GM19438 (cell line): ENCODE results near the gene SH3PXD2A.
"Not testable (repeated sequence)": the region's sequence is repeated elsewhere in the genome, so short reads cannot be mapped to it uniquely, and the experiment has no call there.

Experiments
- ATAC-seq: cut with Tn5 transposase; IDR thresholded peaks from one replicate; pipeline ENCODE4 v1.9.1; 2021; ENCODE audit warnings: low read depth; ENCODE audit not compliant: unreplicated experiment

Gene SH3PXD2A

GRCh38 chr10:103677486-103678177, 177.7 kb downstream of the SH3PXD2A start:
- ATAC-seq: no peak

GRCh38 chr10:103676851-103677417, 178.4 kb downstream of the SH3PXD2A start:
- no peak for ATAC-seq

GRCh38 chr10:103676058-103676785, 179.2 kb downstream of the SH3PXD2A start:
- ATAC-seq: no peak

DNA sequence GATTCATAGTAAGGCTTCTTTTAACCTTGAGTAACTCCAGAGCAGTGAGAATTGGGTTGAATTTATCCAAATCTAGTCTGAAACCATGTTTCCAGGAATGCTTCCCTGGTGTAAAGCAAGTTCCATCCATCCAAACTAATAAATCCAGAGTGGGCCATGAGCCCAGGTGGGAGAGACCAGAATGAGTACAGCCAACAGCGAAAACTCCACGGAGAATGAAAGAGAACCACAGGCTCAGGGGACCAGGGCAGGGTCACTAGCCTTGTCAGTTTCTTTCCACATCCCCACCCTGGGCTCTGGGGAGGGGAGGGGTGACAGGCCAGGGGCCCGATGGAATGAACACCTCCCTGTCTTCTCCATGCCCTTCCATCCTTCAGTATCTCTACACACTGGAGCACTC, 181.8 kb downstream of the SH3PXD2A start:
- ATAC-seq: no peak

DNA sequence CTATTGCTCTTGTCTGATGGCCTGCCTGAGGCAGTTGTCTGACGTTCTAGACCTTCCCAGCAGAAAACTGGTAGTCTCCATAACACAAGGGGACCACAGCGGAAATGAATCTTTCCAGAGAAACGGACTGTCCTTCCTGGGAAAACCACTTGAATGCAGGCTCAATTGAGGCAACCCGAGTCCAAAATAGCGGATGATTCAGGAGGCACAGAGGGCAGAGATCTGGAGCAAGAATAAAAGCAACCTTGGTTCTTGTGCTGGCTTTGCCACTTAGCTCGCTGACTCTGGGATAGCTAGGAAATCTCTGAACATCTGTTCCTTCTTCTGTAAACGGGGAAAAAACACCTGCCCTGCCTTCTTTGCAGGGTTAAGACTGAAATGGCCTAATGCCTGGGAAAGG, 183.0 kb downstream of the SH3PXD2A start:
- ATAC-seq: no peak

- no peak for ATAC-seq
Observed at GRCh38 chr10:103671126-103671895, 184.1 kb downstream of the SH3PXD2A start.

DNA sequence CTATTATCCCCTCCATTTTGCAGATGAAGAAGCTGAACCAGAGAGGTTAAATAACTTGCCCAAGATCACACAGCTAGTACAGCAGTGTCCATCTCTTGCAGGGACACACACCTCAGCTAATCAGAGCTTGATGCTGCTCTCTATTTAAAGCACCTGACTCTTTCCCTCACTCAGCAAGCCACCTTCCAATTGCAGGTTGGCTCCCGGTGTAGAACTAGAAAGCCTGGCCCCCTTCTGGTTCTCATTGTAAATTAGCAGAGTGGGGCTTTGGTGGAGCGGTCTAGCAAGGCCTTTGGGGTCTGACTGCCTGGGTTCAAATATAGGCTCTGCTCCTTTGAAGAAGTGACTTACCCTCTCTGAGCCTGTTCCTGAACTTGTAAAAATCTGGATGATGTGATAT, 185.4 kb downstream of the SH3PXD2A start:
- ATAC-seq: no peak

GRCh38 chr10:103669243-103669929, 186.0 kb downstream of the SH3PXD2A start:
- no peak for ATAC-seq

DNA sequence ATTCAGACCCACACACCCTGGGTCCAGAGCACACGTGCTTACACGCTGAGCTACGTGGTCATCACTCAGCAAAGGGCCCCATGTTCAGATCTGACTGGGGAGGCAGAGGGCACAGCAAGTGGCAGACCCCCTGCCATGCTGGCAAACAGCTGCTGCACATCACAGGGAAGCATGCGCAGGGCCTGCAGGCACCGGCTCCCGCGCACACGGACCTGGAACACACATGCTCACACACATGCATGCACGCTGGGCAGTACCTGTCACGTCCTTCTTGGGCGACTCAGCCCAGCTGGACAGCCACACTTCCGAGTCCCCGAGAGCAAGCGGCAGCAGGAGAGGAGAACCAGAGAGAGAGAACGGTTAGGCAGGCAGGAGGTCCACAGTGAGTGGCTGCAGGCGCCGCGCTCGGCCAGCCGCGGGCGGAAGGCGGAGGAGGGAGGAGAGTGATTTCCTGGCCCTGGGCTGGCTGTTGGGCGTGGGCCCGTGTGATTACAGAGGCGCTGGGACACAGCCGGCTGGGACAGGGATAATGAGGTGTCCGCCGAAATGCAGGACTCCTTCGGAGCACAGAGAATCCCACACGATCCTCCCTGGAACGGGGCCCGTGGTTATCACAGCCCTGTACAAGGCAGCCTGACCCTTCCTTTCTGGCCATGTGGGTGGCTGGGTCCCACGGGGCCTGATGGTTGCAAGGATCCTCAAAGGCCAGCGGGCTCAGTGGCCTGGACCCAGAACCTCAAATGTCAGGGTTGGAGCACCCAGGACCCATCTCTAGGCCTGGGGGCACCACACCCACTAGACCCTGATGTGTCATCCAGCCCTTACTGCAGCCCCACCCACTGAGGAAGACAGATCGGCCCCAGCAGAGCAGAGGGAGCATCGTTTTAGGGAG, 186.8 kb downstream of the SH3PXD2A start:
- ATAC-seq: no peak

GRCh38 chr10:103667356-103667755, 188.0 kb downstream of the SH3PXD2A start:
- no peak for ATAC-seq

DNA sequence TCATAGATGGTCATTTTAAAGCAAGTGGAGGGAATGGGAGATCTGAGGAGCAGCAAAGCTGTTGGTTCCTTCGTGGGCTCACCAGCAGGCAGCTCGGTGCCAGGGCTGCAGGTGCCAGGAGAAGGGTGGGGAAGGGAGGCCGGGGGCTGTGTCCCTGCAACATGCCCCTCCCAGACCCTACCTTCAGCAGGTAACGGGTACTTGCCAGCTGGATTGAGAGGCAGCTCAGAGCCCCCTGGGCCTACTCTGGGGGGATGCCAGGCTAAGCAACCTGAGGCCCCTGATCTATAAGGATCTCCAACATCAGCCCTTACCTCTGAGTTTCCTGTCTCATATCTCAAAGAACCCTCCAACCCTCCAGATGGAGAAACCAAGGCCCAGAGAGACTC, 188.6 kb downstream of the SH3PXD2A start:
- ATAC-seq: no peak

- no peak for ATAC-seq
Observed at GRCh38 chr10:103666087-103666761, 189.2 kb downstream of the SH3PXD2A start.

GRCh38 chr10:103665162-103665889, 190.1 kb downstream of the SH3PXD2A start:
- ATAC-seq: no peak

DNA sequence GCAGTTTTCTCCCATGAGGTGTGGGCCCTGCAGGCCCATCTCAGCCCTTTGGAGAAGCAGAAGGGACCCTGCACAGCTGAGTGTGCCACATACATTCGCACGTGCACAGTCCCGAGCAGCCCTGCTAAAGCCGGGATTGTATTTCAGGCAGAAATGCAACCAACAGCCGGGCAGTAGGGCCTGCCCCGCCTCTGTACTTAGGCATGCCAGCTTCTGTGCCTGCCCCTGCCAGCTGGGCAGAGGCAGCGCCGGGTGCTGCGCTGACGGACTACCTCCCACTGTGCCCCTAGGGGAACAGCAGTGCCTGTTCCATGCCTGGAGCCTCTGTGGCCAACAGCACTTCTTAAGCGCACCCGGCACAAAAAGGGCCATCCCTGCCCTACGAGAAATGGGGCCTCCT, 191.6 kb downstream of the SH3PXD2A start:
- no peak for ATAC-seq

DNA sequence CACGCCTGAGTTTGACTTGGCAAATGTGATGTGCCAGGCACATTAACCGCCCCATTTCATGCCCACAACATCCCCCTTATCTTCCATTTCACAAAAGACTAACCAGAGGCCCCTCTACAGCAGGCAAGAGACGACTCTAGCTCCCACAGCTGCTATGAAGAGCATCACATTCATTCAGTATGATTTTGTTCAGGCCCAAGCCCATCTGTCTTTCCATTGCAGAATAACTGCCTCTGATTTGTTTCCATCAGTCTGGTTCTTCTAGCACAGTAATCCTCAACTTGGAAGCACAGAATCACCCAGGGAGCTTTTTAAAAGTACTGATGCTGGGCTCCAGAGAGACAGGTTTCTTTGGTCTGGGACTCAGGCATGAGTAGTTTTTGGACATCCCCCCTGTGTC, 192.1 kb downstream of the SH3PXD2A start:
- no peak for ATAC-seq

- ATAC-seq: not testable (repeated sequence)
Observed at GRCh38 chr10:103662704-103663103, 192.7 kb downstream of the SH3PXD2A start.

GRCh38 chr10:103661198-103661950, 194.0 kb downstream of the SH3PXD2A start:
- no peak for ATAC-seq
